H1 (cell line): Measurements from ENCODE around the gene RNF152. TPM values are rescaled to one million over a fixed set of nuclear protein-coding genes. Genes with fewer than 3 reads are reported as not detected.

ENCODE experiments used
- CTCF ChIA-PET: fragments of 300-600 bp; sonication (Branson Sonifier 250); formaldehyde crosslinking; loops from one replicate; lab custom pipeline; 2021; ENCODE audit not compliant: partially characterized antibody; lab: Charles Lee
- POLR2A ChIA-PET: fragments of 300-600 bp; sonication (Branson Sonifier 250); formaldehyde crosslinking; loops from one replicate; lab custom pipeline; 2021; ENCODE audit warnings: inconsistent platforms; ENCODE audit not compliant: partially characterized antibody; lab: Charles Lee
- DNase-seq, 2 experiments: peaks; one replicate each; pipeline versions ENCODE4 v3.0.0 to v3.0.0-alpha.2; 2010 to 2022; ENCODE audit warnings: low spot score in 2 of 2, low read depth in 1 of 2, mixed read lengths in 1 of 2
- FAIRE-seq: peaks from 2 replicates; lab custom pipeline; 2011; peaks lifted over from hg19 to GRCh38; lab: Jason Lieb, UNC
- H2AFZ ChIP-seq: 2 replicates; pipeline ENCODE4 v1.8.1; 2012; ENCODE audit warnings: low read length, inconsistent platforms
- H2AK5ac ChIP-seq: 2 replicates; pipeline ENCODE4 v1.6.1; 2013; ENCODE audit warnings: low read depth, low read length
- H2BK120ac ChIP-seq: replicated peaks from 2 replicates; pipeline ENCODE3; 2013; ENCODE audit warnings: low read depth, low read length, inconsistent platforms
- H2BK12ac ChIP-seq: 2 replicates; pipeline ENCODE4 v1.6.1; 2013; ENCODE audit warnings: low read depth, low read length
- H2BK15ac ChIP-seq: 2 replicates; pipeline ENCODE4 v1.6.1; 2013; ENCODE audit warnings: low read length
- H2BK20ac ChIP-seq: 2 replicates; pipeline ENCODE4 v1.6.1; 2013; ENCODE audit warnings: low read length
- H2BK5ac ChIP-seq: 2 replicates; pipeline ENCODE4 v1.6.1; 2013; ENCODE audit warnings: low read depth, low read length
- H3K14ac ChIP-seq: 2 replicates; pipeline ENCODE4 v1.6.1; 2013; ENCODE audit warnings: inconsistent platforms; ENCODE audit not compliant: insufficient read length
- H3K18ac ChIP-seq: 2 replicates; pipeline ENCODE4 v1.6.1; 2013; ENCODE audit warnings: low read length; ENCODE audit errors: extremely low read depth
- H3K23ac ChIP-seq: 2 replicates; pipeline ENCODE4 v1.6.1; 2013; ENCODE audit warnings: inconsistent platforms; ENCODE audit not compliant: insufficient read length
- H3K23me2 ChIP-seq: 2 replicates; pipeline ENCODE4 v1.6.1; 2013; ENCODE audit warnings: low read depth, low read length
- H3K27ac ChIP-seq: 2 replicates; pipeline ENCODE4 v1.6.1; 2011; ENCODE audit warnings: low read depth, low read length, inconsistent platforms
- H3K27me3 ChIP-seq, 4 experiments: replicated peaks in 1 of 4; 1 replicate in 1 of 4; 2 replicates in 3 of 4; pipeline versions ENCODE4 v1.6.1 to v1.8.1; 2011 to 2013; ENCODE audit warnings: low read length in 3 of 4, mild to moderate bottlenecking in 3 of 4, inconsistent platforms in 2 of 4, mixed read lengths in 2 of 4, moderate library complexity in 1 of 4; ENCODE audit not compliant: control insufficient read depth in 3 of 4, insufficient read depth in 3 of 4; ENCODE audit errors: extremely low read depth in 1 of 4
- H3K36me3 ChIP-seq, 4 experiments: 2 replicates each; pipeline versions ENCODE4 v1.6.1 to v1.8.1; 2011 to 2013; ENCODE audit warnings: mild to moderate bottlenecking in 4 of 4, low read length in 3 of 4, moderate library complexity in 2 of 4, control low read depth in 1 of 4, inconsistent platforms in 1 of 4; ENCODE audit not compliant: insufficient read depth in 4 of 4, control insufficient read depth in 2 of 4
- H3K4ac ChIP-seq: replicated peaks from 2 replicates; pipeline ENCODE3; 2013; ENCODE audit warnings: low read length, low read depth, mixed read lengths, inconsistent platforms; ENCODE audit not compliant: insufficient read length
- H3K4me1 ChIP-seq, 4 experiments: replicated peaks in 1 of 4; 1 replicate in 1 of 4; 2 replicates in 3 of 4; pipeline versions ENCODE4 v1.6.1 to v1.8.1; 2011 to 2013; ENCODE audit warnings: low read length in 3 of 4, inconsistent platforms in 2 of 4, mixed read lengths in 1 of 4; ENCODE audit not compliant: insufficient read depth in 4 of 4, control insufficient read depth in 3 of 4
- H3K4me2 ChIP-seq, 2 experiments: 2 replicates each; pipeline versions ENCODE4 v1.6.1 to v1.8.1; 2011 to 2013; ENCODE audit warnings: low read depth in 2 of 2, low read length in 2 of 2, control low read depth in 1 of 2, inconsistent platforms in 1 of 2, mild to moderate bottlenecking in 1 of 2; ENCODE audit not compliant: insufficient read depth in 1 of 2
- H3K4me3 ChIP-seq, 4 experiments: fragments of 200-600, 300-600 bp in 1 of 4; sonication (generic), shearing (Covaris generic), sonication (Bioruptor Twin) in 1 of 4; 2 replicates each; pipeline versions ENCODE4 v1.5.1 to v1.8.1; 2011 to 2016; ENCODE audit warnings: low read length in 4 of 4, low read depth in 3 of 4, control low read depth in 2 of 4, inconsistent platforms in 2 of 4, mild to moderate bottlenecking in 2 of 4, mixed read lengths in 1 of 4, moderate library complexity in 1 of 4; ENCODE audit not compliant: insufficient read depth in 2 of 4; ENCODE audit errors: extremely low read depth in 1 of 4
- H3K56ac ChIP-seq: replicated peaks from 2 replicates; pipeline ENCODE3; 2013; ENCODE audit warnings: low read depth, mild to moderate bottlenecking, mixed read lengths, low read length, inconsistent platforms; ENCODE audit not compliant: insufficient read length
- H3K79me1 ChIP-seq: 2 replicates; pipeline ENCODE4 v1.6.1; 2013; ENCODE audit warnings: low read depth, low read length, control low read depth
- H3K79me2 ChIP-seq, 2 experiments: 2 replicates each; pipeline versions ENCODE4 v1.6.1 to v1.8.1; 2012 to 2013; ENCODE audit warnings: low read length in 2 of 2, mild to moderate bottlenecking in 2 of 2, inconsistent platforms in 1 of 2; ENCODE audit not compliant: insufficient read depth in 2 of 2, control insufficient read depth in 1 of 2
- H3K9ac ChIP-seq, 4 experiments: replicated peaks in 1 of 4; 1 replicate in 1 of 4; 2 replicates in 3 of 4; pipeline versions ENCODE4 v1.6.1 to v1.8.1; 2011 to 2013; ENCODE audit warnings: low read depth in 3 of 4, low read length in 3 of 4, control low read depth in 2 of 4, mild to moderate bottlenecking in 2 of 4, moderate library complexity in 2 of 4, inconsistent platforms in 1 of 4; ENCODE audit errors: extremely low read depth in 1 of 4
- H3K9me3 ChIP-seq, 2 experiments: 2 replicates each; pipeline versions ENCODE4 v1.6.1 to v1.8.1; 2012 to 2013; ENCODE audit warnings: mild to moderate bottlenecking in 2 of 2, moderate library complexity in 2 of 2, control low read depth in 1 of 2, inconsistent platforms in 1 of 2, low read depth in 1 of 2, low read length in 1 of 2, mixed read lengths in 1 of 2; ENCODE audit not compliant: insufficient read depth in 2 of 2
- H4K20me1 ChIP-seq, 2 experiments: replicated peaks in 1 of 2; 2 replicates each; pipeline versions ENCODE3 to v1.8.1; 2011 to 2013; ENCODE audit warnings: inconsistent platforms in 2 of 2, low read length in 2 of 2, mild to moderate bottlenecking in 1 of 2; ENCODE audit not compliant: insufficient read depth in 2 of 2, control insufficient read depth in 1 of 2
- H4K5ac ChIP-seq: 2 replicates; pipeline ENCODE4 v1.6.1; 2013; ENCODE audit warnings: low read length, low read depth, mixed read lengths, inconsistent platforms; ENCODE audit not compliant: insufficient read length
- H4K8ac ChIP-seq: 2 replicates; pipeline ENCODE4 v1.8.0; 2013; ENCODE audit warnings: mild to moderate bottlenecking, moderate library complexity, low read length, inconsistent platforms; ENCODE audit not compliant: insufficient read depth; ENCODE audit errors: extremely low read depth
- H4K91ac ChIP-seq: replicated peaks from 2 replicates; pipeline ENCODE3; 2013; ENCODE audit warnings: low read length, mixed read lengths, inconsistent platforms; ENCODE audit not compliant: insufficient read length
- EP300 ChIP-seq, 2 experiments: IDR thresholded peaks; 1 replicate in 1 of 2; 2 replicates in 1 of 2; pipeline ENCODE4 v1.6.1; 2011 to 2012; ENCODE audit warnings: low read depth in 2 of 2, low read length in 2 of 2, mild to moderate bottlenecking in 2 of 2, borderline replicate concordance in 1 of 2, inconsistent platforms in 1 of 2, moderate library complexity in 1 of 2
- PHF8 ChIP-seq: fragments of 200-600 bp; sonication (generic); conservative IDR thresholded peaks from 2 replicates; pipeline ENCODE4 v1.7.1; 2012; ENCODE audit warnings: low read depth, mild to moderate bottlenecking, inconsistent platforms, low read length, moderate library complexity
- POLR2AphosphoS5 ChIP-seq: IDR thresholded peaks from 2 replicates; pipeline ENCODE4 v1.6.1; 2011; ENCODE audit warnings: low read depth, low read length
- RBBP5 ChIP-seq: IDR thresholded peaks from 2 replicates; pipeline ENCODE4 v1.7.1; 2012; ENCODE audit warnings: low read depth, mild to moderate bottlenecking, inconsistent platforms, low read length, moderate library complexity, borderline replicate concordance
- SIX5 ChIP-seq: IDR thresholded peaks from 2 replicates; pipeline ENCODE4 v1.6.1; 2011; ENCODE audit warnings: mild to moderate bottlenecking, low read depth, low read length
- SRF ChIP-seq: IDR thresholded peaks from 2 replicates; pipeline ENCODE4 v1.6.1; 2011; ENCODE audit warnings: mild to moderate bottlenecking, low read depth, low read length, moderate library complexity
- TAF1 ChIP-seq: IDR thresholded peaks from 2 replicates; pipeline ENCODE4 v1.6.1; 2011; ENCODE audit warnings: mild to moderate bottlenecking, low read depth, low read length
- WGBS, 2 experiments: shearing (Covaris generic) in 1 of 2; methylation state at CpG; one replicate each; pipeline versions ENCODE4 v1.1.6 to v1.1.7; 2013 to 2015; ENCODE audit warnings: low lambda C conversion rate in 2 of 2, mixed read lengths in 2 of 2, inconsistent platforms in 1 of 2, low coverage in 1 of 2, missing lambda C conversion rate in 1 of 2; ENCODE audit not compliant: insufficient replicate concordance in 2 of 2, insufficient coverage in 1 of 2, insufficient read length in 1 of 2; ENCODE audit errors: extremely low coverage in 1 of 2, missing lambda C conversion rate in 1 of 2; 5-methylcytosine and 5-hydroxymethylcytosine counted together
- polyA plus RNA-seq, 7 experiments: library from polyadenylated mRNA; depleted of rRNA in 3 of 7; stranded (reverse) in 5 of 7; unstranded in 2 of 7; fragments of >200 nt in 5 of 7; fragments of 200-250 nt in 2 of 7; gene quantifications; 1 replicate in 5 of 7; 2 replicates in 1 of 7; 4 replicates in 1 of 7; pipeline versions ENCODE4 v1.2.1 to v1.2.3, GENCODE V29; 2011 to 2013; ENCODE audit warnings: missing spikeins in 2 of 7, mixed read lengths in 2 of 7
- total RNA-seq: library from RNA; stranded (reverse); fragmentation: NEBNext Ultra II Directional; extraction: Animal tissue kit (Norgen Biotek cat#: 25700); gene quantifications from 2 replicates; pipeline ENCODE4 v1.2.1, GENCODE V29; 2021

RNF152 gene
- total and polyA plus RNA-seq, 2 of the 8 experiments (the other 6 are each of a cell fraction or from before 2014, with no cell fraction given), result 1.1 to 2.7 TPM

DNA sequence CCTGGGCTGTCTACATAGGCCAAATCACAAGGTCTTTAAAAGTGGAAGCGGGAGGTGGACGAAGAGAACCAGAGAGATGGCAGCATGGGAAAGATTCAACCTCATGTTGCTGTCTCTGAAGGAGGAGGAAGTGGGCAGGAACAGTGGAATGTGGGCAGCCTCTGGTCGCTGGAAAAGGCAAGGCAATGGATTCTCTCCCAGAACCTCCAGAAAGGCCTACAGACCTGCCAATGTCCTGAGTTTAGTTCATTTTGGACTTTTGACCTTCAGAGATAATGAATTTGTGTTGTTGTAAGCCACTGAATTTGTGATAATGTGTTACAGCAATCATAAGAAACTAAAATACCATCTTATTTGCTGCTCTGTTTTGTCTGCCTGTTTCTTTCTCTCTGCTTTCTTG is 122.5 kb downstream of the RNF152 start:
- Histone ChIP-seq H2BK20ac (no peak overlapping the region), H3K27ac (no peak overlapping the region), H3K4me2 (no peak overlapping the region), H3K23me2 (no peaks in the 10 kb centered on the region), H3K4me3 (no peak overlapping the region), H3K79me2 (no peaks in the 10 kb centered on the region), H3K18ac (no peak overlapping the region), H3K56ac (no peak overlapping the region), H3K27me3 (no peaks in the 10 kb centered on the region), H3K9me3 (0 out of 4 replicates have a peak, but pooled peaks cover 0 to 2% of the 10 kb centered on the region in 2 experiments), H3K79me1 (no peaks in the 10 kb centered on the region), H2BK12ac (no peak overlapping the region), H4K5ac (no peak overlapping the region), H3K4me1 (no peaks in the 10 kb centered on the region; a peak in 2 of 7 replicates), H2BK120ac (no peak overlapping the region), H3K23ac (no peak overlapping the region), H3K36me3 (no peaks in the 10 kb centered on the region), H2AK5ac (no peak overlapping the region), H3K4ac (no peak overlapping the region), H3K9ac (no peak overlapping the region), H4K91ac (no peak overlapping the region), H2BK5ac (no peak overlapping the region), H3K14ac (no peak overlapping the region), H2AFZ (peak overlapping the region; percentile 28; the same call in 1 of the 2 replicates), H4K20me1 (no peaks in the 10 kb centered on the region), H4K8ac (no peak overlapping the region), H2BK15ac (no peak overlapping the region)
- DNase-seq (no peak), FAIRE-seq (no peak)
- WGBS, 2 experiments, result 92% methylated on average over 3 of the region's 3 CpGs; no CpG with 5 or more reads in 1 of the 2 experiments
- POLR2A ChIA-PET, result no interaction called here
- TF ChIP-seq POLR2AphosphoS5 (no peak), EP300 (IDR thresholded peaks at IDR 0.05; ENCODE audit: borderline replicate concordance in 1 of 2, low read depth in 2 of 2, low read length in 2 of 2) (no peak), PHF8 (no peak), RBBP5 (no peak), SRF (no peak), TAF1 (no peak), SIX5 (no peak)
- CTCF ChIA-PET, result no interaction called here
